Cardiac fibroblast (primary cell): ENCODE measurements around the gene SHISA4.
A peak's percentile ranks its signal among the peaks of the same experiment; 100 is the strongest.
"Not testable (repeated sequence)": the region's sequence is repeated elsewhere in the genome, so short reads cannot be mapped to it uniquely, and the experiment has no call there.

ENCODE experiments used
- DNase-seq, 2 donors: peaks; one replicate each; pipeline versions ENCODE4 v3.0.0 to v3.0.0-alpha.2; 2010; ENCODE audit warnings: low read depth in 2 of 2
- H3K4me3 ChIP-seq, 2 donors: replicated peaks in 1 of 2; 1 replicate in 1 of 2; 2 replicates in 1 of 2; pipeline ENCODE4 v1.5.1; 2011; ENCODE audit warnings: low read depth in 2 of 2, low read length in 2 of 2, mild to moderate bottlenecking in 2 of 2, moderate library complexity in 1 of 2
- TF ChIP-seq, protein P1 (sequence below): IDR thresholded peaks from one replicate; pipeline ENCODE4 v1.5.1; 2011; ENCODE audit warnings: low read depth, mild to moderate bottlenecking, low read length, inconsistent platforms

Gene SHISA4

DNA sequence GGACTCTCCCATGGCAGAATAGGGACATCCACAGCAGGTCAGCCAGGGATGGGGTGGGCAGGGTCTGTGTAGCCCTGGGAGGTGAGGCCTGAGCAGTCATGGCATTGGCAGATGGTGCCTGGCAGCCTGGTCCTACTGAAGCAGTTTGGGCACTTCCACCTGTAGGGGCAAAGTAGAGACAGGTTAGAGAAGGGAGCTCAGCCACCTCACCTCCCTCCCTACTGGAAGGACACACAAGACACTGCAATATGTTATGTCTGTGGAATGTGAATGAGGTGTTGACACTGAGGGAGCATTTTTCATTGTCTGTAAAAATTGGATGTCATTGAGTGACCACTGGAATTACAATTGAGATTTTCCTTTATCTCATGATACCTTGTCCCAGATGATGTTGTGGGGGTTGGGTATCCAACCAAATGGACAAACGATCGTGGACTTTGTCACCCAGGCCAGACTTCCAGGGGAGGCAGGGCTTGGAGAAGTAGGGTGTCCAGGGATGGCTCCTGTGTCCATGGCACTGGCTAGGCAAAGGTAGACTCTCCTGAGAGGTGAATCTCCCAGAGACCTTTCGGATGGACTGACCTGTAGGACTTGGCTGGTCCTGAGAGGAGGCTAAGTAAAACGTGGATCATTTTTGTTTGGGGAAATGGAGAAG lies 9.7 kb downstream of the SHISA4 start:
- H3K4me3 ChIP-seq = no peak overlapping the region
- no peak for DNase-seq
- TF ChIP-seq, protein P1, sequence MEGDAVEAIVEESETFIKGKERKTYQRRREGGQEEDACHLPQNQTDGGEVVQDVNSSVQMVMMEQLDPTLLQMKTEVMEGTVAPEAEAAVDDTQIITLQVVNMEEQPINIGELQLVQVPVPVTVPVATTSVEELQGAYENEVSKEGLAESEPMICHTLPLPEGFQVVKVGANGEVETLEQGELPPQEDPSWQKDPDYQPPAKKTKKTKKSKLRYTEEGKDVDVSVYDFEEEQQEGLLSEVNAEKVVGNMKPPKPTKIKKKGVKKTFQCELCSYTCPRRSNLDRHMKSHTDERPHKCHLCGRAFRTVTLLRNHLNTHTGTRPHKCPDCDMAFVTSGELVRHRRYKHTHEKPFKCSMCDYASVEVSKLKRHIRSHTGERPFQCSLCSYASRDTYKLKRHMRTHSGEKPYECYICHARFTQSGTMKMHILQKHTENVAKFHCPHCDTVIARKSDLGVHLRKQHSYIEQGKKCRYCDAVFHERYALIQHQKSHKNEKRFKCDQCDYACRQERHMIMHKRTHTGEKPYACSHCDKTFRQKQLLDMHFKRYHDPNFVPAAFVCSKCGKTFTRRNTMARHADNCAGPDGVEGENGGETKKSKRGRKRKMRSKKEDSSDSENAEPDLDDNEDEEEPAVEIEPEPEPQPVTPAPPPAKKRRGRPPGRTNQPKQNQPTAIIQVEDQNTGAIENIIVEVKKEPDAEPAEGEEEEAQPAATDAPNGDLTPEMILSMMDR = no peak

DNA sequence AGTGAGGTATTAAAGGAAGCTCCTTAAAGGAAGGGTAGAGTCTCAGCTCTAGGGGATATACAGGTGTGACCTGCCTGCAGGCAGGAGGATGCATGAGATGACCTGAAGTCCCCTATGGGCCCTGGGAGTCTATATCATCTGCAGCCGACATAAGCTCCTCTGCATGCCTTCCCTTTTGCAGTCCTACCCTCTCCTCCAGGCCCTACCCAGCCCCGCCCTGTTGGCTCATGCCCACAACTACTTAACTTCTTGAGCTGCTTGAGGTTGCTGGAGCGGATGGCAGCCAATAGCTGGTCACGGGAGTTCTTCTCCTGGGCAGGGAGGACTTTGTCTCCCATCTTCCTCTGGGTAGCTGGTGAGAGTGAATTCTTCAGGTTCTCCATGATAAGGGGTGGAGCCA lies 10.3 kb downstream of the SHISA4 start:
- no peak for DNase-seq
- H3K4me3 ChIP-seq = no peak overlapping the region
- TF ChIP-seq, protein P1 = no peak

DNA sequence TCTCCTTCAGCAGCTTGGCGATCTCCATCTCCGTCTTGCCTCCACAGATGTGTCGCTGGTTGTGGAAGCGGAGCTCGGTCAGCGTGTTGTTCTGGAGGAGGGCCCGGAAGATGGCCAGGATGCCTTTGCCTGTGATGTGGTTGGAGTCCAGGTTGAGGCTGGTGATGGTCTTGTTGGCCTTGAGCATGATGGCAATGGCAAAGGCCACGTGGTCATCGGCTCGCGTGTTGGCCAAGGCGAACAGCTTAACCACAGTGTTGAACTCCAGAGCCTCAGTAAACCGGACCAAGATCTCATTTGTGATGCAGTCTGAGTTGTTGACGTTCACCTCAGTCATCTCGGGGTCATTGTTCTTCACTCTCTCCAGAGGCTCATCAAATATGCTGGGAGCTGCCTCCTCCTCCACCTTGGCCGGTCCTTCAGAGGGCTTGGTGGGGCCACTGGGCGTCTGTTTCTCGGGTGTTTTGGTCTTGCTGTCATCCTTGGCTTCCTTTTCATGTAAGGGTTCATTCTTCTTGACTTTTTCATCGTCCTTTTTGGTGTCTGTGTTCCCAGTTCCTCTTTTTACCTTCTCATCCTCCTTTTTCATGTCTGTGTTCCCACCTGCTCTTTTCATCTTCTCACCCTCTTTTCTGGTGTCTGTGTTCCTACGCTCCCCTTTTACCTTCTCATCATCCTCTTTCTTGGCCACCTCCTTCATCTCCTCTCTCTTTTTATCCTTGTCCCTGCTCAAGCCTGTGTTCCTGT lies 11.2 kb downstream of the SHISA4 start:
- no peak for DNase-seq
- TF ChIP-seq, protein P1 = no peak
- H3K4me3 ChIP-seq = no peak overlapping the region

DNA sequence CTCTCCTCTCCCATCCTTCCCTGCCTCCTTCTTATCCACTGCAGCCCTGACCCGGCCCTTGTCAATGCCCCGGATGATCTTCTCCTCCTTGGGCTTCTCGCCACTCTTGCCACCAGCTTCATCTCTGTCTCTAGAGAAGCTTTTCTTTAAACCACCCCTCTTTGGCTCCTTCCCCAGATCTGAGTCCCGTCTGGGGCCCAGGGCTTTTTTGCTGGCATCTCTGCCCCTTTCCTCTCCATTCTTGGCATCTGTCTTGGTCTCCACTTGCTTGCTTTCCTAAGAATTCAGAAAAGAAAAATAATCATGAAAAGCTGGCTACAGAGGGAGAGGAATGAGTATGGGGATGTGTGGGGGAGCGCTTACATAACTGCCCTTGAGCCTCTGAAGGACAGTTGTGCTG lies 11.8 kb downstream of the SHISA4 start:
- DNase-seq = no peak
- TF ChIP-seq, protein P1 = no peak
- no peak overlapping the region for H3K4me3 ChIP-seq

DNA sequence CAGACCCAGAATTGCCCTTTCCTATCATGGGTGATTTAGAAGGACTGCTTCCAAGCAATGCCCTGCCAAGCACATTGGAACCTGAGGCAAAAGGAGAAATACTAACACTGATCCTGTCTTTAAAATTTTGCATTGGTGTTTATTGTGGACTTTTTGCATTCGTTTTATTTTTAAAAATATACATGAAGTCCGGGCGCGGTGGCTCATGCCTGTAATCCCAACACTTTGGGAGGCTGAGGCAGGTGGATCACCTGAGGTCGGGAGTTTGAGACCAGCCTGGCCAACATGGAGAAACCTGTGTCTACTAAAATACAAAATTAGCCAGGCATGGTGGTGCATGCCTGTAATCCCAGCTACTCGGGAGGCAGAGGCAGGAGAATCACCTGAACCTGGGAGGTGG lies 12.3 kb downstream of the SHISA4 start:
- not testable (repeated sequence) for DNase-seq, H3K4me3 ChIP-seq

DNA sequence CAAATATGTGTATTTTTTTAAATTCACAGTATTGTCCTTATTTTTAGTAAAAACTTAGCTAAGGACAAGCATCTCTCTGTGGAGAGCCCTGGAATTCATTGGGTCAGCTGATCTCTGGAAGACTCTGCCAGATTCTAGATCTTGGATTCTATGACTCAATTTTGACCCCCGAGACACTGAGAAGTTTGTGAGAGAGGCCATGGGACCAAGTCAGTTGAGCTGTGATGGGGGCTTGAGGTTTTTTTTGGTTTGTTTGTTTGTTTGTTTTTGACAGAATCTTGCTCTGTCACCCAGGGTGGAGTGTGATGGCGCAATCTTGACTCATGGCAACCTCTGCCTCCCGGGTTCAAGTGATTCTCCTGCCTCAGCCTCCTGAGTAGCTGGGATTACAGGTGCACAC lies 13.5 kb downstream of the SHISA4 start:
- peak; percentile 25 to 32 for DNase-seq
- no peak overlapping the region for H3K4me3 ChIP-seq
- TF ChIP-seq, protein P1 = no peak

DNA sequence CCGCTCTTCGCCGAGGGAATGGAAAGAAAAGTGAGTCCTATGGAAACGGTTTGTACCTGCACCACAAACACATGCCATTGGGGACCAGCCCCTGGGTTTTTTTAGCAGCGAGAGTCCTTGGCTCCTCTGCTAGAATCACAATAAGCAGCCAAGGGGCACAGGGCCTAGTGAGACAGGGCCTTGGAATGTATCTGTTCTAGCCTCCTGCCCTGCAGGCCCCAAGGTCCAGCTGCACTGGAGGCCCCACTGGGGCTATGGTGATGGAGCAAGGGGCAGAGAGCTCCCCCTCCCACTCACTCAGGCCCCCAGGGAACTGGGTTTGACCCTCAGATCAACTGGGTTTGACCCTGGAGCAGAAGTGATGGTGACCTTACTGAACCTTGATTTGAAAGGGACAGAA lies 14.4 kb downstream of the SHISA4 start:
- H3K4me3 ChIP-seq = no peak overlapping the region
- peak; percentile 58 to 68 for DNase-seq
- TF ChIP-seq, protein P1 = no peak
